AG09319 (cell line): ENCODE data around the gene PTCD2.
A peak's percentile ranks its signal among the peaks of the same experiment; 100 is the strongest.

Experiments
- DNase-seq: peaks from one replicate; pipeline ENCODE4 v3.0.0-alpha.2; 2010; ENCODE audit warnings: low read depth; ENCODE audit errors: extremely low read depth
- CTCF ChIP-seq: IDR thresholded peaks from 2 replicates; pipeline ENCODE4 v1.5.1; 2011; ENCODE audit warnings: low read depth, mild to moderate bottlenecking, inconsistent platforms, low read length, moderate library complexity

PTCD2 gene

GRCh38 chr5:72326306-72326649 lies 6.1 kb downstream of the PTCD2 start:
- no peak for TF ChIP-seq CTCF
- no peak for DNase-seq

GRCh38 chr5:72328172-72328571 lies 8.0 kb downstream of the PTCD2 start:
- DNase-seq = no peak
- no peak for TF ChIP-seq CTCF

- no peak for TF ChIP-seq CTCF
- no peak for DNase-seq
These were observed 10.5 kb downstream of the PTCD2 start for GRCh38 chr5:72330712-72331111.

GRCh38 chr5:72337159-72337558 lies 17.0 kb downstream of the PTCD2 start:
- no peak for DNase-seq
- no peak for TF ChIP-seq CTCF

- TF ChIP-seq CTCF = no peak
- no peak for DNase-seq
These were observed 18.6 kb downstream of the PTCD2 start for GRCh38 chr5:72338689-72339209.

GRCh38 chr5:72346398-72346797 lies 26.2 kb downstream of the PTCD2 start:
- DNase-seq = no peak
- no peak for TF ChIP-seq CTCF

GRCh38 chr5:72347801-72348308 lies 27.7 kb downstream of the PTCD2 start:
- DNase-seq = peak; percentile 55
- no peak for TF ChIP-seq CTCF
